HepG2 (cell line): Measurements from ENCODE around the gene GINS2. TPM values are rescaled to one million over a fixed set of nuclear protein-coding genes. Genes with fewer than 3 reads are reported as not detected.

Source experiments
- ATAC-seq: fragments of 200-7000 bp; cut with Tn5 transposase; 3 replicates; pipeline ENCODE4 v1.9.1; 2020; ENCODE audit warnings: mild to moderate bottlenecking, moderate library complexity
- BruUV-seq: library from RNA; stranded (reverse); fragments of 400-500 nt; replicated peaks from 2 replicates; lab custom pipeline; 2021; lab: Mats Ljungman, UMichigan
- CTCF ChIA-PET: fragments of 300-600 bp; formaldehyde crosslinking; extraction: SDS; loops from one replicate; lab custom pipeline; 2021; ENCODE audit warnings: low total read pairs, inconsistent platforms, low intra/inter-chr PET ratio; lab: Yijun Ruan, JAX
- POLR2A ChIA-PET: fragments of 350-600 bp; sonication (Branson Sonifier 250); formaldehyde crosslinking; loops from one replicate; lab custom pipeline; 2020; ENCODE audit warnings: antibody characterized with exemption, inconsistent platforms; lab: Yijun Ruan, JAX
- DNase-seq: peaks from one replicate; pipeline ENCODE4 v3.0.0-alpha.2; 2015; ENCODE audit warnings: low spot score
- FAIRE-seq: peaks from 3 replicates; lab custom pipeline; 2011; peaks lifted over from hg19 to GRCh38; lab: Jason Lieb, UNC
- H2AFZ ChIP-seq: one replicate; pipeline ENCODE4 v1.6.1; 2011; ENCODE audit warnings: low read length, inconsistent platforms
- H3K27ac ChIP-seq: fragments of 300-600 bp; 3 replicates; pipeline ENCODE4 v1.8.0; 2011; ENCODE audit warnings: mixed run types, mild to moderate bottlenecking, mixed read lengths, low read length, inconsistent platforms; ENCODE audit not compliant: insufficient read depth; ENCODE audit errors: extremely low read length
- H3K27me3 ChIP-seq, 2 experiments: fragments of 200-600 bp in 1 of 2; 2 replicates in 1 of 2; 3 replicates in 1 of 2; pipeline versions ENCODE4 v1.6.0 to v1.8.0; 2011; ENCODE audit warnings: low read length in 2 of 2, mild to moderate bottlenecking in 2 of 2, moderate library complexity in 2 of 2, inconsistent platforms in 1 of 2; ENCODE audit not compliant: insufficient read depth in 2 of 2, control insufficient read depth in 1 of 2
- H3K36me3 ChIP-seq, 2 experiments: fragments of 200-600 bp in 1 of 2; replicated peaks in 1 of 2; 2 replicates in 1 of 2; 3 replicates in 1 of 2; pipeline versions ENCODE4 v1.5.1 to v1.8.0; 2011; ENCODE audit warnings: low read length in 2 of 2, inconsistent platforms in 1 of 2; ENCODE audit not compliant: insufficient read depth in 2 of 2, control insufficient read depth in 1 of 2
- H3K4me1 ChIP-seq: 2 replicates; pipeline ENCODE4 v1.5.1; 2012; ENCODE audit warnings: low read length, inconsistent platforms; ENCODE audit not compliant: insufficient read depth
- H3K4me2 ChIP-seq: 2 replicates; pipeline ENCODE4 v1.6.0; 2011; ENCODE audit warnings: low read depth, low read length, inconsistent platforms
- H3K4me3 ChIP-seq, 3 experiments: fragments of 200-600 bp in 1 of 3; sonication (generic), shearing (Covaris generic) in 1 of 3; replicated peaks in 1 of 3; 2 replicates each; pipeline ENCODE4 v1.5.1; 2011 to 2016; ENCODE audit warnings: low read length in 3 of 3, inconsistent platforms in 2 of 3, low read depth in 2 of 3, mild to moderate bottlenecking in 2 of 3, control low read depth in 1 of 3, mixed read lengths in 1 of 3; ENCODE audit not compliant: insufficient read depth in 1 of 3
- H3K79me2 ChIP-seq: one replicate; pipeline ENCODE4 v1.6.1; 2011; ENCODE audit warnings: low read length, inconsistent platforms; ENCODE audit not compliant: insufficient read depth
- H3K9ac ChIP-seq: 2 replicates; pipeline ENCODE4 v1.6.0; 2011; ENCODE audit warnings: mild to moderate bottlenecking, low read depth, low read length, inconsistent platforms; ENCODE audit not compliant: insufficient read depth
- H3K9me3 ChIP-seq: 2 replicates; pipeline ENCODE4 v1.5.1; 2012; ENCODE audit warnings: mild to moderate bottlenecking, low read length
- H4K20me1 ChIP-seq: 2 replicates; pipeline ENCODE4 v1.6.0; 2011; ENCODE audit warnings: inconsistent platforms, mild to moderate bottlenecking, low read length, moderate library complexity; ENCODE audit not compliant: insufficient read depth
- ATF7 ChIP-seq, 2 experiments: fragments of 450-650 bp in 1 of 2; sonication (generic) in 1 of 2; formaldehyde crosslinking in 1 of 2; IDR thresholded peaks; 2 replicates each; pipeline versions ENCODE4 v1.4.0 to v1.6.1; 2016 to 2020; ENCODE audit warnings: antibody characterized with exemption in 1 of 2, mild to moderate bottlenecking in 1 of 2, missing genetic modification reagents in 1 of 2
- CEBPB ChIP-seq: IDR thresholded peaks from 2 replicates; pipeline ENCODE4 v1.6.1; 2011; ENCODE audit warnings: low read depth, low read length, improper control_type of control experiment, borderline replicate concordance
- CREM ChIP-seq, 2 experiments: sonication (generic) in 1 of 2; formaldehyde crosslinking in 1 of 2; IDR thresholded peaks; 2 replicates each; pipeline versions ENCODE4 v1.4.0 to v1.6.1; 2016 to 2020; ENCODE audit warnings: antibody characterized with exemption in 1 of 2, mild to moderate bottlenecking in 1 of 2, missing genetic modification reagents in 1 of 2
- FOXK1 ChIP-seq: sonication (generic); formaldehyde crosslinking; IDR thresholded peaks from 2 replicates; pipeline ENCODE4 v1.4.0; 2020; ENCODE audit warnings: low read depth, missing genetic modification reagents, borderline replicate concordance
- JUNB ChIP-seq: sonication (generic); formaldehyde crosslinking; IDR thresholded peaks from 2 replicates; pipeline ENCODE4 v1.8.0; 2022; ENCODE audit warnings: missing genetic modification reagents, mild to moderate bottlenecking, borderline replicate concordance
- TAF1 ChIP-seq: sonication (generic); formaldehyde crosslinking; IDR thresholded peaks from 2 replicates; pipeline ENCODE4 v1.4.0; 2020; ENCODE audit warnings: missing genetic modification reagents
- ZNF121 ChIP-seq: sonication (generic); formaldehyde crosslinking; IDR thresholded peaks from 2 replicates; pipeline ENCODE4 v1.5.0; 2020; ENCODE audit warnings: mild to moderate bottlenecking, missing genetic modification reagents
- ZNF737 ChIP-seq: sonication (generic); formaldehyde crosslinking; IDR thresholded peaks from 2 replicates; pipeline ENCODE4 v1.5.0; 2020; ENCODE audit warnings: missing genetic modification reagents, mild to moderate bottlenecking, borderline replicate concordance
- ZNF775 ChIP-seq: sonication (generic); formaldehyde crosslinking; IDR thresholded peaks from 2 replicates; pipeline ENCODE4 v1.4.0; 2020; ENCODE audit warnings: missing genetic modification reagents, mild to moderate bottlenecking, moderate library complexity, borderline replicate concordance
- WGBS: methylation state at CpG from one replicate; pipeline ENCODE4 v1.1.6; 2017; ENCODE audit warnings: low lambda C conversion rate; 5-methylcytosine and 5-hydroxymethylcytosine counted together
- in situ Hi-C: cut with HindIII; loops from 2 replicates; pipeline ENCODE4 v1.10.0; 2017; ENCODE audit warnings: low pct_unique_long_range_greater_than_20kb; ENCODE audit not compliant: extremely low pct_ligation_motif_present
- intact Hi-C: fragments of 100-400 bp; cut with micrococcal nuclease; formaldehyde crosslinking; loops from one replicate; pipeline ENCODE4 v1.10.0; 2022; ENCODE audit not compliant: unreplicated experiment
- polyA plus RNA-seq, 8 experiments: library from polyadenylated mRNA; depleted of rRNA in 3 of 8; stranded (reverse) in 7 of 8; unstranded in 1 of 8; fragments of >200 nt; fragmentation: Illumina TruSeq in 4 of 8; extraction: Trizol in 4 of 8; gene quantifications; 2 replicates each; pipeline versions ENCODE4 v1.2.1 to v1.2.3, GENCODE V29; 2011 to 2016; ENCODE audit warnings: low read depth in 4 of 8, missing spikeins in 1 of 8, mixed read lengths in 1 of 8; ENCODE audit not compliant: insufficient read depth in 1 of 8
- total RNA-seq, 5 experiments: library from RNA; depleted of rRNA; stranded (reverse); fragments of >200 nt; fragmentation: Illumina TruSeq; extraction: Trizol; gene quantifications; 2 replicates each; pipeline ENCODE4 v1.2.3, GENCODE V29; 2016; ENCODE audit warnings: low read depth in 1 of 5
- TF ChIP-seq, protein P1 (sequence below): IDR thresholded peaks from 2 replicates; pipeline ENCODE4 v1.6.1; 2016; ENCODE audit warnings: low read depth, borderline replicate concordance
- TF ChIP-seq, protein P2 (sequence below): conservative IDR thresholded peaks from 2 replicates; pipeline ENCODE4 v1.6.1; 2018; ENCODE audit warnings: missing genetic modification reagents
- TF ChIP-seq, protein P3 (sequence below): sonication (generic); formaldehyde crosslinking; IDR thresholded peaks from 2 replicates; pipeline ENCODE4 v1.8.0; 2022; ENCODE audit warnings: mild to moderate bottlenecking, missing genetic modification reagents; ENCODE audit not compliant: insufficient replicate concordance

GINS2 gene
- total and polyA plus RNA-seq, 2 of the 13 experiments (the other 11 are each of a cell fraction or from before 2014, with no cell fraction given): 10.6 to 48.3 TPM

DNA sequence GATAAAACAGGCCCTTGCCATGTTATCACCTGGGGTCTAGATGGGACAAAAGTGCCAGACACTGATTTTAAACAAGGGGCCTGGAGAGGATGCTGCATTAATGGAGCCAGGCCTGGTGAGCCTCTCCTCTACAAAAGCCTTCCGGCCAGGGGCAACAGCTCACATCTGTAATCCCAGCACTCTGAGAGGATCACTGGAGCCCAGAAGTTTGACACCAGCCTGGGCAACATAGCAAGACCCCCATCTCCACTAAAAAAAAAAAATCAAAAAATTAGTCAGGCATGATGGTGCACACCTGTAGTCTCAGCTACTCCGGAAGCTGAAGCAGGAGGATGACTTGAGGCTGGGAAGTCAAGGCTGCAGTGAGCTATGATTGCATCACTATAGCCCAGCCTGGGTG, 3.5 kb downstream of the GINS2 start:
- intact Hi-C loops: no loop called here
- peaks cover 11 to 30% of the 10 kb centered on the region in 2 experiments for H3K36me3 ChIP-seq
- DNase-seq (no peak), ATAC-seq (no peak), FAIRE-seq (no peak)
- TF ChIP-seq ATF7 (IDR thresholded peaks at IDR 0.05) (peak; percentile 5; the same call in 1 of the 2 replicates), ATF7 (CRISPR knock-in tag; IDR thresholded peaks at IDR 0.05) (no peak), CEBPB (peak; percentile 22; the same call in 1 of the 2 replicates), ZNF121 (CRISPR knock-in tag) (peak; percentile 42; the same call in 1 of the 2 replicates)
- TF ChIP-seq, protein P1, sequence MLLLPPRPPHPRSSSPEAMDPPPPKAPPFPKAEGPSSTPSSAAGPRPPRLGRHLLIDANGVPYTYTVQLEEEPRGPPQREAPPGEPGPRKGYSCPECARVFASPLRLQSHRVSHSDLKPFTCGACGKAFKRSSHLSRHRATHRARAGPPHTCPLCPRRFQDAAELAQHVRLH (CRISPR knock-in tag): no peak
- H3K27ac ChIP-seq: no peak overlapping the region
- H3K27me3 ChIP-seq: peaks cover 0 to 9% of the 10 kb centered on the region in 2 experiments; a peak in 3 of 5 replicates
- no peaks in the 10 kb centered on the region for H3K9me3 ChIP-seq
- ChIA-PET CTCF (no interaction called here), POLR2A (no interaction called here)
- H3K79me2 ChIP-seq: peaks cover 2% of the 10 kb centered on the region
- H3K4me3 ChIP-seq: no peak overlapping the region
- in situ Hi-C loops: no loop called here
- no peak overlapping the region for H2AFZ ChIP-seq
- H3K4me2 ChIP-seq: no peak overlapping the region
- H4K20me1 ChIP-seq: no peaks in the 10 kb centered on the region; the same call in 1 of the 2 replicates
- WGBS: 100% methylated on average over 2 of the region's 2 CpGs
- H3K9ac ChIP-seq: no peak overlapping the region
- H3K4me1 ChIP-seq: peaks cover 29% of the 10 kb centered on the region
- no TSS peak for BruUV-seq

DNA sequence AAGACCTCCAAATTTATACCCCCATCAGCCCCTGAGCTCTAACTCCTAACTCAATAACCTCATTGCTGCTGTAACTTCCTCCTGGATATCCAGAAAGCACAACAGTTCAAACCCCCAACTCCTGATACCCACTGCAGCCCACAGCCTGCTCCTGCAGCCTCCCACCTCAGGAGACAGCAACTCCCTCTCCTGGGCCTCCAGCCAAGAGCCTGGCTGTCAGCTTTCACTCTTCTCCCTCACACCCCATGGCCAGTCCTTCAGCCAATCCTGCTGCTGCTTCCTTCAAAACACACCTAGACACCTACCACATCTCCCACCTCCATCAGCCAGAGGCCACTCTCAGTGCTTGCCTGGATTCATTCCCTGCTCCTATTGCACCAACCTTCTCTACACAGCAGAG, 5.4 kb downstream of the GINS2 start:
- Histone ChIP-seq H3K9me3 (no peaks in the 10 kb centered on the region), H3K79me2 (peaks cover 2% of the 10 kb centered on the region), H3K4me1 (peaks cover 16% of the 10 kb centered on the region), H3K27ac (no peak overlapping the region), H3K4me3 (no peak overlapping the region), H3K4me2 (no peak overlapping the region), H2AFZ (no peak overlapping the region), H4K20me1 (no peaks in the 10 kb centered on the region; the same call in 1 of the 2 replicates), H3K9ac (no peak overlapping the region), H3K36me3 (peaks cover 16 to 49% of the 10 kb centered on the region in 2 experiments), H3K27me3 (no peaks in the 10 kb centered on the region)
- ATAC-seq (no peak), FAIRE-seq (no peak), DNase-seq (no peak)
- CTCF ChIA-PET: no interaction called here
- intact Hi-C loops (no loop called here), in situ Hi-C loops (no loop called here)
- BruUV-seq: no TSS peak
- POLR2A ChIA-PET: interaction anchor here (0.6 kb wide), 1 partner anchor 71 kb away, joined by 3 read pairs; no protein-coding TSS in a partner anchor
- no peak for TF ChIP-seq CREM (IDR thresholded peaks at IDR 0.05)
- TF ChIP-seq CREM (CRISPR knock-in tag; IDR thresholded peaks at IDR 0.05): no peak
- TF ChIP-seq, protein P2, sequence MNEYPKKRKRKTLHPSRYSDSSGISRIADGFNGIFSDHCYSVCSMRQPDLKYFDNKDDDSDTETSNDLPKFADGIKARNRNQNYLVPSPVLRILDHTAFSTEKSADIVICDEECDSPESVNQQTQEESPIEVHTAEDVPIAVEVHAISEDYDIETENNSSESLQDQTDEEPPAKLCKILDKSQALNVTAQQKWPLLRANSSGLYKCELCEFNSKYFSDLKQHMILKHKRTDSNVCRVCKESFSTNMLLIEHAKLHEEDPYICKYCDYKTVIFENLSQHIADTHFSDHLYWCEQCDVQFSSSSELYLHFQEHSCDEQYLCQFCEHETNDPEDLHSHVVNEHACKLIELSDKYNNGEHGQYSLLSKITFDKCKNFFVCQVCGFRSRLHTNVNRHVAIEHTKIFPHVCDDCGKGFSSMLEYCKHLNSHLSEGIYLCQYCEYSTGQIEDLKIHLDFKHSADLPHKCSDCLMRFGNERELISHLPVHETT (CRISPR knock-in tag): no peak
- TF ChIP-seq, protein P3, sequence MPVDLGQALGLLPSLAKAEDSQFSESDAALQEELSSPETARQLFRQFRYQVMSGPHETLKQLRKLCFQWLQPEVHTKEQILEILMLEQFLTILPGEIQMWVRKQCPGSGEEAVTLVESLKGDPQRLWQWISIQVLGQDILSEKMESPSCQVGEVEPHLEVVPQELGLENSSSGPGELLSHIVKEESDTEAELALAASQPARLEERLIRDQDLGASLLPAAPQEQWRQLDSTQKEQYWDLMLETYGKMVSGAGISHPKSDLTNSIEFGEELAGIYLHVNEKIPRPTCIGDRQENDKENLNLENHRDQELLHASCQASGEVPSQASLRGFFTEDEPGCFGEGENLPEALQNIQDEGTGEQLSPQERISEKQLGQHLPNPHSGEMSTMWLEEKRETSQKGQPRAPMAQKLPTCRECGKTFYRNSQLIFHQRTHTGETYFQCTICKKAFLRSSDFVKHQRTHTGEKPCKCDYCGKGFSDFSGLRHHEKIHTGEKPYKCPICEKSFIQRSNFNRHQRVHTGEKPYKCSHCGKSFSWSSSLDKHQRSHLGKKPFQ (CRISPR knock-in tag): no peak
- TF ChIP-seq ZNF775 (CRISPR knock-in tag): no peak
- TF ChIP-seq ZNF737 (CRISPR knock-in tag): no peak
- TF ChIP-seq TAF1 (CRISPR knock-in tag): no peak
- no peak for TF ChIP-seq JUNB (CRISPR knock-in tag)
- TF ChIP-seq FOXK1 (CRISPR knock-in tag): no peak
